Activated CD4-positive, CD25-positive, alpha-beta regulatory T cell treated with anti-CD3 and anti-CD28 coated beads, Interleukin-2, amount 50 U/mL, for 16 hours (primary cell): ENCODE measurements around the gene PTPN14.

Experiments
- DNase-seq: peaks from one replicate; pipeline ENCODE4 v3.0.0-alpha.2; 2020; ENCODE audit warnings: low read depth, low spot score

PTPN14 gene

GRCh38 chr1:214310777-214311690 is 240.4 kb downstream of the PTPN14 start:
- DNase-seq, result no peak

- no peak for DNase-seq
These were observed 241.4 kb downstream of the PTPN14 start for GRCh38 chr1:214310010-214310409.

DNA sequence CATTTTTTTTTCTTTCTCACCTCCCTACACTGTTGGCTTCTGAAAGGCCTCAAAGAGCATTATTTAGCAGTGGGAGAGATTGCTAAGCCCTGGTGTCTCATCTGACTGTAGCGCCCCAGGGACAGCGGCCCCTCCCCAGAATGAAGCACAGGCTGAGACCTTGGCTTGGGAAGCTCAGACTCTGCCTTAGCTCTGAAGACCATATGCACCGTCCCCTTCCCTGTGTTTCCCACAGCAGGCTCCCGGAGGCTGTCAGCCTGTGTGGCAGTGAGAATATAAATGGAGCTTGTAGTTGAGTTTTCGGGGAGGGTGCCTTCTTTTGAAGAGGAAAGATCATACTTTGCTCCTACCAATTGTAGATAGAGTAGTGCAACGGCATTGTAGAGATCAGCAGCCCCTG is 245.1 kb downstream of the PTPN14 start:
- DNase-seq, result no peak

- DNase-seq, result no peak
These were observed 246.1 kb downstream of the PTPN14 start for GRCh38 chr1:214305164-214305751.

- DNase-seq, result no peak
These were observed 248.1 kb downstream of the PTPN14 start for GRCh38 chr1:214303141-214303930.

- DNase-seq, result no peak
These were observed 249.9 kb downstream of the PTPN14 start for GRCh38 chr1:214301526-214301925.

GRCh38 chr1:214300149-214300780 is 251.1 kb downstream of the PTPN14 start:
- no peak for DNase-seq
